ENCODE results near the gene SYCE1L. TPM values are rescaled to one million over a fixed set of nuclear protein-coding genes. Genes with fewer than 3 reads are reported as not detected.
"Not testable (repeated sequence)": the region's sequence is repeated elsewhere in the genome, so short reads cannot be mapped to it uniquely, and the experiment has no call there.

SYCE1L gene
- polyA plus RNA-seq, 1 donor from 2014 or later = 1.1 TPM

DNA sequence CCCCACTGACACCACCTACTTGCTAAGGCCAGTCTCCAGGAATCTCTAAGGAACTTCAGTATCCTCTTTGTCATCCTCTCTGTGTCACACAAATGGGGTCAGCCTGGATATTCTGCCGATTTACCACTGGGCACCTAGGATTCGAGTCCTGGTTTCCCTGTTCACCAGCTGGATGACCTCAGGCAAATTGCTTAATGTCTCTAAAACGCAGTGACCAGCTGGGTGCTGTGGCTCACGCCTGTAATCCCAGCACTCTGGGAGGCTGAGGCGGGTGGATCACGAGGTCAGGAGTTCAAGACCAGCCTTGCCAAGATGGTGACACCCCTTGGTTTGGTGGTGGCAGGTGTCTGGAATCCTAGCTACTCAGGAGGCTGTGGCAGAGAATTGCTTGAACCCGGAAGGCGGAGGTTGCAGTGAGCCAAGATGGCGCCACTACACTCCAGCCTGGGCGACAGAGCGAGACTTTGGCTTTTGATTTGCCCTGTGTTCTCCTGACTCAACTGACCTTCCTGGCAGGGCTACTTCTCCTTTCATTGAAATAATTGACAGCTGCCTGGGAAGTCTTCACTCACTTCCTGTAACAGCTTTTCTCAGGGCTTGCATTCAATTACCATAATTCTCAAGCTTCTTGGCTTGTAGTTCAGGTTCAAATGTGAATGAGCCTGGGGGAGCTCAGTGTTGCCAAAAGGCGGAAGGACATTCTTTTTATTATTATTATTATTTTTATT lies 15.4 kb downstream of the SYCE1L start:
- peak overlapping the region in 1 of 4 donors; percentile 81 for H3K4me3 Mint-ChIP-seq
- H3K27ac Mint-ChIP-seq = no peak overlapping the region
- H3K9me3 Mint-ChIP-seq = no peaks in the 10 kb centered on the region
- no peaks in the 10 kb centered on the region for H3K27me3 Mint-ChIP-seq
- H3K4me1 Mint-ChIP-seq = peaks cover 0 to 6% (median 1%) of the 10 kb centered on the region in 3 donors
- no peaks in the 10 kb centered on the region for H3K36me3 Mint-ChIP-seq

DNA sequence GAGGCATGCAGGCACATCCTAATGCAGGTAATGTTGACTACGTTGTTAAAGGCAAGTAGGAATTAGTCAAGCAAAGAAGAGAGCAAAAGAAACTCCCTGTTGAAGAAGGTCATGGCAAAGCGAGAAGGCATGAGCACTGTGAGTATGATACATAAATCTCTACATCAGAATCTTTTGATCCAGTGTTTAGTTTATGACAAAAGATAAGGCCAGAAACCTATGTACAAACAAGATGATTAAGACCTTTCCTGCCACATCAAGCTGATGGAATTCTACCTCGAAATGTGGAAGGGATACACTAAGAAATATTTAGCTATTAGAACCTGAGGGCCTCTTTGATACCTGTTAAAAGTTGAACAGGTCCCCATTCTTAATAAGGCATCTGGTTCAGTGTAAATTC lies 20.2 kb downstream of the SYCE1L start:
- Mint-ChIP-seq H3K27me3 (no peaks in the 10 kb centered on the region), H3K27ac (no peak overlapping the region)

DNA sequence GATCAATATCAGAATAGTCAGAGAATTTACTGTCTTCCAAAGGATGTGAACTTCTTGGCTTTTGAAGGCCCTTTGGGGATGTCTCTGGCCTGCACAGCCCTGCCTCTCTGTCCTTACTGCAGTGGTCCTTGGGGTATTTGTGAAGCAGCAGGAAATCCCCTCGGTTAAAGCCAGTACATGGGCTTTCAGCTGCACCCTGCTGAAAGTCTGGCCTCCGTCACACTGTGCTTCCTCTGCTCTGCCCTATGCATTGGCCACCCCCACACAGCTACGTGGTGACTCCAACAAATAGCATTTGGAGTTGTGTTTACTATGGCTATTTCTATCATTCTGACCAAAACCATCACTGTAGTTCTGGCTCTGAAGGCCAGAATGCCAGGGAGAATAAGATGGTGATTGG lies 21.2 kb downstream of the SYCE1L start:
- H3K27me3 Mint-ChIP-seq = peaks cover 1% of the 10 kb centered on the region
- peaks cover 2% of the 10 kb centered on the region for H3K36me3 Mint-ChIP-seq
- H3K4me3 Mint-ChIP-seq = no peak overlapping the region
- no peaks in the 10 kb centered on the region for H3K9me3 Mint-ChIP-seq
- H3K27ac Mint-ChIP-seq = no peak overlapping the region
- H3K4me1 Mint-ChIP-seq = no peaks in the 10 kb centered on the region

More for the DNA sequence above, 20.2 kb downstream of the SYCE1L start:
- H3K9me3 Mint-ChIP-seq = no peaks in the 10 kb centered on the region
- H3K4me3 Mint-ChIP-seq = no peak overlapping the region
- peaks cover 2% of the 10 kb centered on the region for H3K36me3 Mint-ChIP-seq
- no peaks in the 10 kb centered on the region for H3K4me1 Mint-ChIP-seq

DNA sequence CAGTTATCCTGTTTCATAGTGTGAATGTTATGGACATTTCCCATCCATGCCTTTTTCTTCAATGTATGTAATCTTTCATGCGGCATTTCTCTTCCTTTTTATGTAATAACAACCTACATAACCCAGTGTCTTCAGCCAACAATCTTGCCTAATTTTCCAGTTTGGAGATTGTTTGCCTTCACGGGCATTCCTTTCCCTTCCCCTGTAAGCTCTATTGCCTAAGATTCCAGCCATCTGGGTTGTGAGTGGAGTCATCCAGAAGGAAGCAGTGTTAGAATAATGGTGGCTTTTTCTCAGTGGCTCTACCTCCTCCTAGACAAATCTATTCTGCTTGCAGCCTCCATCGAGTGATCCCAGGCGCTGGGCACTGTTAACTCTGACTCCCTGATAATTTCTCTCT lies 22.3 kb downstream of the SYCE1L start:
- Mint-ChIP-seq H3K36me3 (peaks cover 2% of the 10 kb centered on the region), H3K4me3 (no peak overlapping the region), H3K4me1 (no peaks in the 10 kb centered on the region), H3K27me3 (peaks cover 1% of the 10 kb centered on the region), H3K9me3 (no peaks in the 10 kb centered on the region), H3K27ac (no peak overlapping the region)

DNA sequence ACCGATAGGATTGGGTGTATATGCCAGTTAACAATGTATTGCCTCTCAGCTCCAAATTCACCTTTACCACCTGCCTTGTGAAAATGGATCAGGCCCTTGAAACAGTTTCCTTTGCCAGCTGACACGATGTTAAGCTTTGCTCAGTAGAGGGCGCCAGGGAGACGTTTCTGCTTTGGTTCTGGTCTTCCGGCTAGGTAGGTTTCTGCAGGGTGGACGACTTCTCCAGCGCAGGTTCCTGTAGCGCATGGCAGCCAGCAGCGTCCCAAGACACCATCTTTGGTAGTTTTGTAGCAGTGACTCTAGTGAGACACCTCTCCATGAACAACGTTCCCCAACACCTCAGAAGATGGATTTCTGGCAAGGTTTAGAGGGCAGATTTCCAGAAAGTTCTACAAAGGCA lies 24.0 kb downstream of the SYCE1L start:
- H3K27me3 Mint-ChIP-seq = peaks cover 1% of the 10 kb centered on the region
- H3K27ac Mint-ChIP-seq = no peak overlapping the region
- no peak overlapping the region for H3K4me3 Mint-ChIP-seq
- peaks cover 2% of the 10 kb centered on the region for H3K36me3 Mint-ChIP-seq
- H3K9me3 Mint-ChIP-seq = no peaks in the 10 kb centered on the region
- no peaks in the 10 kb centered on the region for H3K4me1 Mint-ChIP-seq

DNA sequence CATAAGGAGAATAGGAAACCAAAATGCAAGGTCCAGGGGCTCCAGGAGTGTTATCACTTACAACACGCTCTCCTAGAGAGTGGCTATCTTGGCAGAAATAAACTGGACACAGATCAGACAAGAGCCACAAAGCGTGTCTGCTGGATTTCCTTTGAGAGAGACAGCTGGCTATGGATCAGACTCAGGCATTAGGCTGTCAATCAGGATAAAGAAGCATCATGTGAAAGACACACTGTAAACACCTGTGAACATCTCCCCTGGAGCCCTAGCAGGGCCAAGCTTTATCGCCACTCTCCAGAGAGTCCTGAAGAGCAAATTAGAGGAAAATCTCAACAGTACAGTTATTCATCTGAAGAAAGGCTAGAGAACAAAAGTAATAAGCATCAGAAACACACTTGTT lies 26.0 kb downstream of the SYCE1L start:
- Mint-ChIP-seq H3K27ac (no peak overlapping the region), H3K9me3 (no peaks in the 10 kb centered on the region)

DNA sequence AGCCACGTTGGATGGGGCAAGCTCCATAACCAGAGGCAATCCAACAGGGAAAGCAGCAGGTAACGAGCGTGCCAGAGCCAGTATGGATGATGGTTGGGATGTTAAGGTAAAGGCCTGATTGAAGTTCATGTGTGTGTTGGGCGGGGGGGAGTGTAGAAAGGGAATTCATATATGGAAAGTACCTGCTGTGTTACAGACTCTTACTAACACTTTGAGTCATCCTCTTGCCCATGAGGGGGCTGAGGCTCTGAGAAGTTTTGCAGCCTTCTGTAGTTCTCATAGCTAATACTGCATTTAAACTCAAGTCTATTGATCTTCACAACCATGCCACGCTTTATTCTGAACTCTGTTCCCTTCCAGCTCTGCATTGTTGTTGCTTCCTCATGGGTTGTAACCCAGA lies 28.5 kb downstream of the SYCE1L start:
- no peaks in the 10 kb centered on the region for H3K36me3 Mint-ChIP-seq
- no peaks in the 10 kb centered on the region for H3K4me1 Mint-ChIP-seq
- no peaks in the 10 kb centered on the region for H3K9me3 Mint-ChIP-seq
- peak overlapping the region in 1 of 3 donors; percentile 50 for H3K27ac Mint-ChIP-seq
- no peak overlapping the region for H3K4me3 Mint-ChIP-seq
- peaks cover 7% of the 10 kb centered on the region for H3K27me3 Mint-ChIP-seq

More for the DNA sequence above, 26.0 kb downstream of the SYCE1L start:
- Mint-ChIP-seq H3K27me3 (peaks cover 5% of the 10 kb centered on the region), H3K4me3 (no peak overlapping the region), H3K4me1 (no peaks in the 10 kb centered on the region), H3K36me3 (no peaks in the 10 kb centered on the region)

DNA sequence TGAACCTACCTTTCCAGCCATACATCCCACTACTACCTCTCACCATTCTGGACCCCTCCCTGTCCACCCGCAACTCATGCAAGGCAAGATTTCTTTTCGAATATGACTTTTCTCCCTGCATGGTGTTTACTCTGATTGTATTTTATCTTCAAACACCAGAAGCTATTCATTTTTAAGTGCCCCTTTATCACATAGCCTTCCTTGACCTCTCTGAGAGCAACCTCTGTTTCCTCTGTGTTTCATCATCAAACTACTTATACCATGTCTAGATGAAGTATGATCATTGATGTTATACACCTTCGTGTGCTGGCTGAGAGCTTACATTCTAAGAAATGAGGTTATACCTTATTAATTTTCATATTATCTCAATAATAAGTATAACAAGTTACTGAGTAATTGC lies 31.8 kb downstream of the SYCE1L start:
- H3K27me3 Mint-ChIP-seq = peaks cover 11% of the 10 kb centered on the region
- no peaks in the 10 kb centered on the region for H3K4me1 Mint-ChIP-seq
- H3K4me3 Mint-ChIP-seq = no peak overlapping the region
- no peaks in the 10 kb centered on the region for H3K36me3 Mint-ChIP-seq
- H3K27ac Mint-ChIP-seq = no peak overlapping the region
- H3K9me3 Mint-ChIP-seq = no peaks in the 10 kb centered on the region

DNA sequence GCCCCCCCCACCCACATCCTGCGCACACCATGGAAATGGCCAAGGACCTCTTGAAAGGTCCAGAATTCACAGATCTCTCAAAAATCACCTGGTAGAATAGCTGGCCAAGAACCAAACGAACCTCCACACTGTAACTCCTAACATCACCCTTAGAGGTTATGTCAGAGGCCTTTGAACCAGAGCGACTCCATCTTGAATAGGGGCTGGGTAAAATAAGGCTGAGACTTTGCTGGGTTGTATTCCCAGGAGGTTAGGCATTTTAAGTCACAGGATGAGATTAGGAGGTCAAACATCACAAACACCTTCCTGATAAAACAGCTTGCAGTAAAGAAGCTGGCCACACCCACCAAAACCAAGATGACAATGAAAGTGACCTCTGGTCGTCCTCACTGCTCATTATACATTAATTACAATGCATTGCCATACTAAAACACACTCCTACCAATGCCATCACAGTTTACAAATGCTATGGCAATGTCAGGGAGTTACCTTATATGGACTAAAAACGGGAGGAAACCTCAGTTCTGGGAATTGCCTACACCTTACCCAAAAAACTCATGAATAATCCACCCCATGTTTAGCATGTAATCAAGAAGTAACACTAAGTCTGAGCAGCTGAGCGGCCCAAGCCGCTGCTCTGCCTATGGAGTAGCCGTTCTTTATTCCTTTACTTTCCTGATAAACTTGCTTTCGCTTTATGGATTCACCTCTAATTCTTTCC lies 34.8 kb downstream of the SYCE1L start:
- no peak overlapping the region for H3K27ac Mint-ChIP-seq

DNA sequence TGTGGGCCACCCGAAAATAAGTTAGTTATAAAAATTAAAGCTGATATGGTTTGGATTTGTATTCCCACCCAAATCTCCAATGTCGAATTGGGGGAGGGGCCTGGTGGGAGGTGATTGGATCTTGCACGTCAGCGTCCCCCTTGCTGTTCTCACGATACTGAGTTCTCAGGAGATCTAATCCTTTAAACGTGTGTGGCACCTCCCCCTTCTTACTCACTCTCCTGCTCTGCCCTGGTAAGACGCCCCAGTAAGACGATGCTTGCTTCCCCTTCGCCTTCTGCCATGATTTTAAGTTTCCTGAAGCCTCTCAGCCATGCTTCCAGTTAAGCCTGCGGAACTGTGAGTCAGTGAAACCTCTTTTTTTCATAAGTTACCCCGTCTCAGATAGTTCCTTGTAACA lies 35.4 kb downstream of the SYCE1L start:
- Mint-ChIP-seq H3K36me3 (no peaks in the 10 kb centered on the region), H3K27me3 (peaks cover 13% of the 10 kb centered on the region), H3K27ac (no peak overlapping the region), H3K4me3 (peak overlapping the region in 1 of 4 donors; percentile 18), H3K9me3 (no peaks in the 10 kb centered on the region), H3K4me1 (peaks cover 0 to 1% (median 0%) of the 10 kb centered on the region in 3 donors)

More for the DNA sequence above, 34.8 kb downstream of the SYCE1L start:
- no peak overlapping the region for H3K4me3 Mint-ChIP-seq
- H3K27me3 Mint-ChIP-seq = peaks cover 14% of the 10 kb centered on the region
- H3K4me1 Mint-ChIP-seq = peaks cover 0 to 1% (median 0%) of the 10 kb centered on the region in 3 donors
- no peaks in the 10 kb centered on the region for H3K9me3 Mint-ChIP-seq
- H3K36me3 Mint-ChIP-seq = no peaks in the 10 kb centered on the region

DNA sequence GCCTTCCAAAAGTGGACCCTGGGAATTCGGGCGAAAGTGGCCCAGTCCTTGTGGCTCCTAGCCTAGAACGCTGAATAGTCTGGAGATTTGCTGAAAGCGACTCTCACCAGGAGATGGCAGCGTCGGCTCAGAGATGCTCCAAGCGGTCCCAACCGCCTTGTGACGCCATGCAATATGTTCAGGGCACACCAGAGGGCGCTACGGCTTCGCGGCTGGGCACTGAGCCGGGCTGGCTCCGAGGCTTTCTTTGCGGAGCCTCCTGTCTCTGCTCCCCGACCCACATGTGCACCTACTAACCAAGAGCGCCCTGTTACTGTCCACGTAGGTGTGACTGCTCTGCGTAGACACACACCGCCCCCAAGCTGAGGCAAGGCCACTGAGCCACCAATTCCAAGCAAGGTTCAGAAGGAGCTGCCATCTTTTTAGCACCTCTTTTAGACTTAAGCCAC lies 36.9 kb downstream of the SYCE1L start:
- H3K36me3 Mint-ChIP-seq = no peaks in the 10 kb centered on the region
- peaks cover 12% of the 10 kb centered on the region for H3K27me3 Mint-ChIP-seq
- peak overlapping the region in 1 of 3 donors; percentile 13 for H3K27ac Mint-ChIP-seq
- peak overlapping the region in 3 of 4 donors; percentile 36 to 71 (median 60) for H3K4me3 Mint-ChIP-seq
- peaks cover 0 to 1% (median 0%) of the 10 kb centered on the region in 3 donors for H3K4me1 Mint-ChIP-seq
- H3K9me3 Mint-ChIP-seq = no peaks in the 10 kb centered on the region

DNA sequence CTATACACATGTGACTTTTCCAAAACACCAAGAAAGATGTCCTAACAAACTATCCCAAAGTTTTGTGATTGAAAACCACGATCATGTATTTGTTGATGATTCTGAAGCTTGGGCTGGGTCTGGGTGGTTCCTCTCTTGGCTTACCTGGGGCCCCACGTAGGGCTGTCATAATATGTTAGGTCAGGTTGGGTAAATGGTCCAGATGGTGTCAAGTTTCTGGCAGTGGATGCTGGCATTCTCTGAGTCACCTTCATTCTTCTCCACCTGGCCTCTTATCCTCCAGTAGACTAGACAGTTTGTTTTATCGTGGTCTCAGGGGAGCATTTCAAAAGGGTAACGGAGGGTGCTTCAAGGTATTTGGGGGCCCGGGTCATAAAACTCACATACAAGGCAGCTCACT lies 39.4 kb downstream of the SYCE1L start:
- Mint-ChIP-seq H3K9me3 (peaks cover 0 to 4% (median 2%) of the 10 kb centered on the region in 3 donors), H3K36me3 (no peaks in the 10 kb centered on the region), H3K4me1 (peaks cover 0 to 1% (median 0%) of the 10 kb centered on the region in 3 donors), H3K4me3 (no peak overlapping the region), H3K27ac (no peak overlapping the region), H3K27me3 (peaks cover 10% of the 10 kb centered on the region)

DNA sequence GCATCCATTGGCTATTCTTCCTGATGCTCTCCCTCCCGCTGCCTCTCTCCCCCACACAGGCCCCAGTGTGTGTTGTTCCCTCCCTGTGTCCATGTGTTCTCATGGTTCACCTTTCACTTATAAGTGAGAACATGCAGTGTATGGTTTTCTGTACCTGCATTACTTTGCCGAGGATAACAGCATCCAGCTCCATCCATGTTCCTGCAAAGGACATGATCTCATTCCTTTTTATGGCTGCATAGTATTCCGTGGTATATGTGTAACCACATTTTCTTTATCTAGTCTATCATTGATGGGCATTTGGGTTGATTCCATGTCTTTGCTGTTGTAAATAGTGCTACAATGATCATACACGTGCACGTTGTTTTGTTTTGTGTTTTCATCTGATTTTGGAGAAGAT lies 43.3 kb downstream of the SYCE1L start:
- H3K27ac Mint-ChIP-seq, H3K4me3 Mint-ChIP-seq, H3K4me1 Mint-ChIP-seq: not testable (repeated sequence)

DNA sequence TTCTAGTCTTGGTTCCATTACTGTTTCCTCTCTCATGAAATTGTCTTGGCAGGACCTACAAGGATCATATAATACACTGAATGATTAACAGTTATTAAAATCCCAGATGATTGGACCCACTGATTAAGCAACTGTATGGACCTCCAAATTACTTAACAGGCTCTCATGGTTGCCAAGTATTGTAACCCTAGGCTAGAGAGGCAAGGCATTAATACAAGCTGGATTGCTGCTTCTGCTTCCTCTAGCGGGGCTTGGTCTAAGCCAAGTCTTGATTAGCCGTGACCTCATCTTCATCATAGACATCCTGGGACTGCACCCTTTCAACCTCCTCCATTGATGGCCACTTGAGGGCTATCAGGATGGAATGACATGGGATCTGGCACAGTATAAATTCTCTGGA lies 46.9 kb downstream of the SYCE1L start:
- H3K36me3 Mint-ChIP-seq = no peaks in the 10 kb centered on the region
- H3K4me3 Mint-ChIP-seq = no peak overlapping the region
- peaks cover 2% of the 10 kb centered on the region for H3K27me3 Mint-ChIP-seq
- H3K4me1 Mint-ChIP-seq = no peaks in the 10 kb centered on the region
- peak overlapping the region in 1 of 3 donors; percentile 24 for H3K27ac Mint-ChIP-seq
- peaks cover 1 to 4% (median 2%) of the 10 kb centered on the region in 3 donors for H3K9me3 Mint-ChIP-seq

More for the DNA sequence above, 43.3 kb downstream of the SYCE1L start:
- H3K9me3 Mint-ChIP-seq, H3K36me3 Mint-ChIP-seq, H3K27me3 Mint-ChIP-seq: not testable (repeated sequence)

DNA sequence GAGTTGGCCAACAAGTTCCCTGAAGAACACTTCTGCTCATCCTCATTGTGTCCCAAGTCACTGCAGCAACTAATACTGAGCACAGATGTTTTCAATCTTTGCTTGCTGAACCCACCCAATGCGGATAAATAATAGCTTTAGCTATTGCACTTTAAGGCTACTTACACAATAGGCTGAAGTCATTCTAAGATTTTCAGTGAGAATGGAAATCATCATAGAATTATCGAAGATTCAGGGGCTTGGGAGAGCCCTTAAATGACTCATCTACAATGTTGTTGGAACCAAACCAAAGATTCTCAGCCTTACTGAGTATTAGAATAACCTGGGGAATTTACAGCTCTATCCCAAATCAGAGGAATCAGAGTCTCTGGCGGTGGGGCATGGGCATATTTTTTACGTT lies 51.2 kb downstream of the SYCE1L start:
- Mint-ChIP-seq H3K36me3 (no peaks in the 10 kb centered on the region), H3K4me1 (no peaks in the 10 kb centered on the region), H3K4me3 (no peak overlapping the region), H3K9me3 (peaks cover 0 to 3% (median 0%) of the 10 kb centered on the region in 3 donors), H3K27ac (no peak overlapping the region), H3K27me3 (peaks cover 2% of the 10 kb centered on the region)
